Right lobe of liver (tissue), 6 donors: ENCODE data around the gene CLIC1. TPM values are rescaled to one million over a fixed set of nuclear protein-coding genes. Genes with fewer than 3 reads are reported as not detected.

Experiments used
- ATAC-seq, 4 donors: fragments of 200-7000 bp; cut with Tn5 transposase; one replicate each; pipeline ENCODE4 v1.9.1; 2020; ENCODE audit warnings: mild to moderate bottlenecking in 4 of 4, moderate library complexity in 4 of 4
- DNase-seq, 3 donors: peaks; one replicate each; pipeline ENCODE4 v3.0.0-alpha.2; 2020
- H3K27ac ChIP-seq, 3 donors: fragments of 200-600 bp; one replicate each; pipeline ENCODE4 v1.8.0; 2022
- H3K27me3 ChIP-seq, 2 donors: fragments of 200-600 bp; one replicate each; pipeline ENCODE4 v1.8.0; 2022
- H3K36me3 ChIP-seq, 4 donors: fragments of 200-600 bp; sonication (generic) in 1 of 4; one replicate each; pipeline versions ENCODE4 v1.5.1 to v1.8.0; 2017 to 2022; ENCODE audit warnings: control low read depth in 1 of 4
- H3K4me1 ChIP-seq, 4 donors: fragments of 200-600 bp; sonication (generic) in 1 of 4; one replicate each; pipeline versions ENCODE4 v1.5.1 to v1.8.0; 2017 to 2022; ENCODE audit warnings: control low read depth in 1 of 4
- H3K4me3 ChIP-seq, 3 donors: fragments of 200-600 bp; one replicate each; pipeline ENCODE4 v1.8.0; 2022
- H3K9me3 ChIP-seq, 4 donors: fragments of 200-600 bp; sonication (generic) in 1 of 4; one replicate each; pipeline versions ENCODE4 v1.5.1 to v1.8.0; 2017 to 2022; ENCODE audit warnings: control low read depth in 1 of 4
- POLR2A ChIP-seq: fragments of 450-650 bp; IDR thresholded peaks from one replicate; pipeline ENCODE4 v1.6.1; 2017; ENCODE audit warnings: antibody characterized with exemption, mild to moderate bottlenecking
- WGBS: methylation state at CpG from one replicate; pipeline ENCODE4 v1.1.6; 2018; ENCODE audit warnings: low coverage, low lambda C conversion rate; ENCODE audit not compliant: insufficient coverage; ENCODE audit errors: missing lambda C conversion rate; 5-methylcytosine and 5-hydroxymethylcytosine counted together
- intact Hi-C, 2 donors: fragments of 100-400 bp; cut with DNase I; formaldehyde crosslinking; loops; one replicate each; pipeline versions ENCODE4 v1.11.2 to v1.14.1; 2022
- total RNA-seq, 6 experiments: library from RNA; depleted of rRNA in 2 of 6; stranded (reverse); fragments of >200 nt in 2 of 6; fragmentation: NEBNext Ultra II Directional in 3 of 6; extraction: Animal tissue kit (Norgen Biotek cat#: 25700) in 3 of 6; gene quantifications; one replicate each; pipeline versions ENCODE4 v1.1.0 to v1.2.4, GENCODE V29; 2016 to 2023
- TF ChIP-seq, protein P1 (sequence below), 4 donors: fragments of 200-600 bp in 3 of 4; fragments of 450-650 bp in 1 of 4; IDR thresholded peaks; one replicate each; pipeline versions ENCODE4 v1.5.1 to v1.8.0; 2016 to 2022; ENCODE audit warnings: antibody characterized with exemption in 4 of 4, mild to moderate bottlenecking in 2 of 4
- donor health status: DM: no; HTN: yes; CAD: no.
- donor health status: DM: no; HTN: no; CAD: no.
- donor health status: DM: no; HTN: no; CAD: no.
- donor health status: DM: no; HTN: yes; CAD: no.
- donor health status: DM: no; HTN: yes; CAD: no.

The CLIC1 gene
- total RNA-seq, 6 experiments from 2014 or later = 36.7 to 123 (median 62.0) TPM

DNA sequence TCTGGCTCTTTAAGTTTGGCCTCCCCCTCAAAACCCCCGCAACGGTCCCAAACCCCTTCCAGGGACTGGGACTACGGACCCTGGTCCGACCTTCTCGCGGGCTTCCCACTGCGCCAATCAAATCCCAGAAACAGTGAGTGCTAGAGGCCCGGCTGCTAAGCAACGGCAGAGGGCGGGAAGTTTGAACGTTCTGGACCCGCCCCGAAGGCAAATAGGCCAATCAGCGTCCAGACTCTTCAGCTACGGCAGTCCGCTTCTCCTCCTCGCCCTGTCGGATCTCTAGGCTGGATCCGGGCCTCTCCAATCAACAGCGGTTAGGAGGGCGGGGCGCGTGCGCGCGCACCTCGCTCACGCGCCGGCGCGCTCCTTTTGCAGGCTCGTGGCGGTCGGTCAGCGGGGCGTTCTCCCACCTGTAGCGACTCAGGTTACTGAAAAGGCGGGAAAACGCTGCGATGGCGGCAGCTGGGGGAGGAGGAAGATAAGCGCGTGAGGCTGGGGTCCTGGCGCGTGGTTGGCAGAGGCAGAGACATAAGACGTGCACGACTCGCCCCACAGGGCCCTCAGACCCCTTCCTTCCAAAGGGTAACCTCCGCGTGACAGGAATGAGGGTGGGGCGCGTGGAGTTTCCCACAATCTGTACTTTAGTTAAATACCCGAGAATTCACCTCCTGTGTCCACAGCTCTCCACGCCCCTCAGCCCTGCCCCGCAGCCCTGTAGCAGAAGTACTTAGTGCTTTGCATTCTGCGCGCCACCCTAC, 3.5 kb upstream of the CLIC1 start, which contains the start of gene MSH5:
TSS of gene MSH5 (plus strand) at position 367 of the 758 bp plus-strand sequence. CDS start 462 bp downstream, outside the sequence.
- DNase-seq = peak; percentile 97 to 99 (median 99)
- peak; percentile 76 to 92 (median 87) for ATAC-seq
- peak within 1 kb of the TSS; percentile 65 to 79 (median 76) for H3K4me3 ChIP-seq
- 0% methylated on average over 44 of the region's 58 CpGs for WGBS
- peak within 1 kb of the TSS; percentile 87 to 97 (median 93) for H3K27ac ChIP-seq
- peak; percentile 50 for TF ChIP-seq POLR2A
- TF ChIP-seq, protein P1, sequence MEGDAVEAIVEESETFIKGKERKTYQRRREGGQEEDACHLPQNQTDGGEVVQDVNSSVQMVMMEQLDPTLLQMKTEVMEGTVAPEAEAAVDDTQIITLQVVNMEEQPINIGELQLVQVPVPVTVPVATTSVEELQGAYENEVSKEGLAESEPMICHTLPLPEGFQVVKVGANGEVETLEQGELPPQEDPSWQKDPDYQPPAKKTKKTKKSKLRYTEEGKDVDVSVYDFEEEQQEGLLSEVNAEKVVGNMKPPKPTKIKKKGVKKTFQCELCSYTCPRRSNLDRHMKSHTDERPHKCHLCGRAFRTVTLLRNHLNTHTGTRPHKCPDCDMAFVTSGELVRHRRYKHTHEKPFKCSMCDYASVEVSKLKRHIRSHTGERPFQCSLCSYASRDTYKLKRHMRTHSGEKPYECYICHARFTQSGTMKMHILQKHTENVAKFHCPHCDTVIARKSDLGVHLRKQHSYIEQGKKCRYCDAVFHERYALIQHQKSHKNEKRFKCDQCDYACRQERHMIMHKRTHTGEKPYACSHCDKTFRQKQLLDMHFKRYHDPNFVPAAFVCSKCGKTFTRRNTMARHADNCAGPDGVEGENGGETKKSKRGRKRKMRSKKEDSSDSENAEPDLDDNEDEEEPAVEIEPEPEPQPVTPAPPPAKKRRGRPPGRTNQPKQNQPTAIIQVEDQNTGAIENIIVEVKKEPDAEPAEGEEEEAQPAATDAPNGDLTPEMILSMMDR (IDR thresholded peaks at IDR 0.05) = no peak
- no peaks in the 10 kb centered on the region for H3K9me3 ChIP-seq
- no peaks in the 10 kb centered on the region for H3K36me3 ChIP-seq
- no peaks in the 10 kb centered on the region for H3K27me3 ChIP-seq
- intact Hi-C loops = no loop called here
- H3K4me1 ChIP-seq = peaks cover 0 to 42% (median 5%) of the 10 kb centered on the region in 4 donors

DNA sequence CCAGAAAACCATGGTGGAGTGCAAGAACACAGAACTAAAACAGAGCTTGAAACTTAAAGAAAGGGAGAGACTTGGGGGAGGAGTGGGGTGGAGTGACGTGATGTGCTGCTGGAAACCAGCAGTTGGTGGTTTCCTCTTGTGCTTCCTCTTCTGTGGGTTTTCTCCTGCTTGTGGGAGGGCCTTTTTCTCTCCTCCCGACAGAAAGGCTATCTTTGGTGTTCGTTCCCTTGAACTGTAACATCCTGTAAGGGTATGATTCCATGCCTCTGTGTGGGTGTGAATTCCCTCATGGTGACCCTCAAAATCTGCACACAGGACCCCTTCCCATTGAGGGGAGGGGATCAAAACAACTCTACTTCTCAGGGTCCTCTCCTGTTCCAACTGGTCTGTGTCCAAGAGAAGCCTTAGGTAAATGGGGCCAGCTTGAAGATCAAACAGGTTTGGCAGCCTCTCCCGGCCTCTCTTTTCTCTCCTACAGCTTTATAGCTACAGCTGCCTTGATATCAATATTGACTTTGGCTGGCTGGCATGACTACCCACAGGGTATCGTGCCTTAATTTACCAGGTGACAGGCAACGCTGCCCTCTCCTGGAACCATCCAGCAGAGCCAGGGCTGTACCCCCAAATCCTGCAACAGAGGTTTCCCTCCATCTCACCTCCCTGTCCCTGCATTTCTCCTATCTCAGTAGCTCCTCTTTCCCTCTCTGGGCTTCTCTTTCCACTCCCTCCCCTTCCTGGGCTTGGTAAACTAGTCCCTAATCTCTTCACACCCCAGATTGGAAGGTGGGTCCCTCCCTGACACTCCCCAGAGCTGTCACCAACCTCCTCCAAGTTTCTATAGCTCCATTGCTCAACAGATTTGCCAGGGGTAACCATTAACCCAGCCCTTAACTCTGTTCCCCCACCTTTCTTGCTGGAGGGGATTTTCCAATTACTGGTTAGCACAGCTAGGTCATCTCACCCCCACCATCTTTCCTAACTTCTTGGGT, 2.0 kb upstream of the CLIC1 start:
- no peak for TF ChIP-seq POLR2A
- TF ChIP-seq, protein P1 (IDR thresholded peaks at IDR 0.05) = peak in 3 of 4 donors; percentile 2 to 39 (median 9)
- ATAC-seq = peak; percentile 8 to 45 (median 27)
- no peaks in the 10 kb centered on the region for H3K9me3 ChIP-seq
- DNase-seq = peak; percentile 62 to 68 (median 63)
- peaks cover 0 to 42% (median 5%) of the 10 kb centered on the region in 4 donors for H3K4me1 ChIP-seq
- WGBS = 2% methylated on average over 6 of the region's 6 CpGs
- intact Hi-C loops = no loop called here
- H3K27me3 ChIP-seq = no peaks in the 10 kb centered on the region
- peak overlapping the region; percentile 87 to 97 (median 93) for H3K27ac ChIP-seq
- H3K36me3 ChIP-seq = peaks cover 0 to 8% (median 4%) of the 10 kb centered on the region in 4 donors
- peak overlapping the region in 1 of 3 donors; percentile 65 for H3K4me3 ChIP-seq

DNA sequence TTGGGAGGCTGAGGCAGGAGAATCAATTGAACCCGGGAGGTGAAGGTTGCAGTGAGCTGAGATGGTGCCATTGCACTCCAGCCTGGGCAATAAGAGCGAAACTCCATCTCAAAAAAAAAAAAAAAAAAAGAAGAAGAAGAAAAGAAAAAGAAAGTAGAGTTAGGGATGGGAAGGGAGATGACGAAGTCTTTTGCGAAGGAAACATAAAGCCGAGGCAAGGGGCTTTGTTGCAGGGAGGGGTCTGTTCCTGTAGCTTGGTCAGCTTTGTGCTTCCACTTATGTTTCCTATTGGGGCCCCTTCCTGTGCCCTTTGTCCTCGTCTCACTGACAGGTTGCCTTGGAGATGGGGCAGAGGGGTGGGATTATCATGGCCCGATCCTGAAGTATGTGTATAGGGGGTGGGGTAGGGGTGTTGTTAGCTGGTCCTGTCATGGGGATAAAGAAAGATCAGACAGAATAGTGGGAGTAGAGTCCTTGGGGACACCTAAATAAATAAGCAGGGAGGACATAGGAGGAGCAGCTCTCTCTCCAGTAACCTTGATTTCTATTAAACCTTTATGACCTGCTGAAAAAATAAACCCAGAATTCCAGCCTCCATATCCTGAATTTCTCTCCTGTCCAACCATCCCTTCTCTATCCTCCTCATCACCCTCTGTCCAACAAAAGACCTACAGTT, 1.1 kb upstream of the CLIC1 start:
- Histone ChIP-seq H3K27me3 (no peaks in the 10 kb centered on the region), H3K27ac (peak overlapping the region; percentile 87 to 97 (median 93)), H3K4me3 (peak overlapping the region in 1 of 3 donors; percentile 74), H3K9me3 (no peaks in the 10 kb centered on the region), H3K36me3 (peaks cover 5 to 16% (median 11%) of the 10 kb centered on the region in 4 donors), H3K4me1 (peaks cover 0 to 42% (median 5%) of the 10 kb centered on the region in 4 donors)
- TF ChIP-seq, protein P1 (IDR thresholded peaks at IDR 0.05) = no peak
- TF ChIP-seq POLR2A = no peak
- ATAC-seq (no peak), DNase-seq (no peak)
- 24% methylated on average over 7 of the region's 7 CpGs for WGBS
- intact Hi-C loops = no loop called here

DNA sequence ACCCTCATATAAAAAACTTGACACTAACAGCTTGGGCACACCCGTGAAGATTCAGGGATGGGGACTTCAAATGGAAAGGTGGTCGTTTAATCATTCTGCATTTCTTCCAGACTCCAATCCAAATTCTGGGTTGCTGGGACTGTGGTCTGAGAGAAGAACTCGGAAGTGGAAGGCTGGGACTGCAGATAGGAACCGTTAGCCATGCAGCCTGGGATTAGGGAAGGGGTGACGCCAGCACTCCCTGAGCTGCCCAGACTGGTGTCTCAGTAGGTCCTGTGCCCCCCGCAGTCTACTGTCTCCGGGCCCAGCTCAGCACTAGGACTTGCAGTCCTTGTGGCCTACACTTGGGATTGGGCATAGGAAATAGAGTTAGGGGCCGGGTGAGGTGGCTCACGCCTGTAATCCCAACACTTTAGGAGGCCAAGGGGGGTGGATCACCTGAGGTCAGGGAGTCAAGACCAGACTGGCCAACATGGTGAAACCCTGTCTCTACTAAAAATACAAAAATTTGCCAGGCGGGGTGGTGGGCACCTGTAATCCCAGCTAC, 511 bp upstream of the CLIC1 start:
- H3K4me3 ChIP-seq = peak overlapping the region; percentile 58 to 74 (median 71)
- H3K36me3 ChIP-seq = peaks cover 8 to 22% (median 14%) of the 10 kb centered on the region in 4 donors
- no peaks in the 10 kb centered on the region for H3K27me3 ChIP-seq
- 37% methylated on average over 7 of the region's 10 CpGs for WGBS
- intact Hi-C loops = no loop called here
- peak overlapping the region; percentile 87 to 97 (median 93) for H3K27ac ChIP-seq
- ATAC-seq (no peak), DNase-seq (peak in 1 of 3 donors; percentile 33)
- no peak for TF ChIP-seq POLR2A
- TF ChIP-seq, protein P1 (IDR thresholded peaks at IDR 0.05) = no peak
- H3K9me3 ChIP-seq = no peaks in the 10 kb centered on the region
- peaks cover 0 to 42% (median 5%) of the 10 kb centered on the region in 4 donors for H3K4me1 ChIP-seq
